ENCODE measurements around the gene ZNF385A.

DNA sequence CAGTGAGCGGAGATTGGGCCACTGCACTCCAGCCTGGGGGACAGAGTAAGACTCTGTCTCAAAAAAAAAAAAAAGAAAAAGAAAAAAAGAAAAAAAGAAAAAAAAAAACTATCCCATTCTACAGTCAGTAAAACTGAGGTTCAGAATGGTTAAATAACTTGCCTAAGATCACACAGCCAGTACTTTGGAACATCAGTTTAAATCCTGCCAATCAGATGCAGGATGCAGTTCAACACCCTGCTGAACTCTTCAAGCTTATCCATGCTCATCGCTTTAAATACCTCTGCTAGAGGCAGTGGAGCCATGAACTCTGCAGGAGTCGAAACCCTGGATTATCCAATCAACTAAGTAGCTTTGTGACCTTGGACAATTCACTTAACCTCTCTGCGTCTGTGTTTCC is 3.4 kb downstream of the ZNF385A start:
- no peak for TF ChIP-seq CTCF (IDR thresholded peaks at IDR 0.05)
- TF ChIP-seq POLR2A (IDR thresholded peaks at IDR 0.05), result no peak

Data from upper lobe of left lung (tissue), 4 donors.